HG03045 (cell line): ENCODE data around the gene HSP90AA1.
"Not testable (repeated sequence)": the region's sequence is repeated elsewhere in the genome, so short reads cannot be mapped to it uniquely, and the experiment has no call there.

Experiments used
- ATAC-seq: cut with Tn5 transposase; IDR thresholded peaks from one replicate; pipeline ENCODE4 v1.9.1; 2021; ENCODE audit warnings: mild to moderate bottlenecking, moderate library complexity; ENCODE audit not compliant: unreplicated experiment

Gene HSP90AA1

DNA sequence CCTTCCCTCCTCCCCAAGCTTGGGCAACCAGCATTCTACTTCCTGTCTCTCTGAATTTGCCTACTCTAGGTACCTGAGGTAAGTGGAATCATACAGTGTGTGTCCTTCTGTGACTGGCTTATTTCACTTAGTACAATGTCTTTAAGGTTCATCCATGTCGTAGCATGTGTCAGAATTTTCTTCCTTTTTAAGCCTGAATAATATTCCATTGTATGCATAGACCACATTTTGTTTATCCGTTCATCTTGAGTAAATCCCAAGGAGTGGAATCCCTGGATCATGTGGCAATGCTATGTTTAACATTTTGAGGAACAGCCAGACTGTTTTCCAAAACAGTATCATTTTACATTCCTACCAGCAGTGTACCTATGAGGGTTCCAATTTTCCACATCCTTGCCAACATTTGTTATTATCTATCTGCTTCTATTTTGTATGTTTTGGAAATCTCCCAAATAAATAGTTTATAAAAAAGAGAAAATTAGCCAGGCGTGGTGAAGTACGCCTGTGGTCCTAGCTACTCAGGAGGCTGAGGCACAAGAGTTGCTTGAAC lies 12.4 kb downstream of the HSP90AA1 start:
- ATAC-seq: no peak

- no peak for ATAC-seq
These were observed 15.4 kb downstream of the HSP90AA1 start for GRCh38 chr14:102071283-102071998.

GRCh38 chr14:102066041-102066451 lies 20.8 kb downstream of the HSP90AA1 start:
- no peak for ATAC-seq

- ATAC-seq: not testable (repeated sequence)
These were observed 22.3 kb downstream of the HSP90AA1 start for GRCh38 chr14:102064590-102064989.

- no peak for ATAC-seq
These were observed 22.9 kb downstream of the HSP90AA1 start for GRCh38 chr14:102063808-102064429.

DNA sequence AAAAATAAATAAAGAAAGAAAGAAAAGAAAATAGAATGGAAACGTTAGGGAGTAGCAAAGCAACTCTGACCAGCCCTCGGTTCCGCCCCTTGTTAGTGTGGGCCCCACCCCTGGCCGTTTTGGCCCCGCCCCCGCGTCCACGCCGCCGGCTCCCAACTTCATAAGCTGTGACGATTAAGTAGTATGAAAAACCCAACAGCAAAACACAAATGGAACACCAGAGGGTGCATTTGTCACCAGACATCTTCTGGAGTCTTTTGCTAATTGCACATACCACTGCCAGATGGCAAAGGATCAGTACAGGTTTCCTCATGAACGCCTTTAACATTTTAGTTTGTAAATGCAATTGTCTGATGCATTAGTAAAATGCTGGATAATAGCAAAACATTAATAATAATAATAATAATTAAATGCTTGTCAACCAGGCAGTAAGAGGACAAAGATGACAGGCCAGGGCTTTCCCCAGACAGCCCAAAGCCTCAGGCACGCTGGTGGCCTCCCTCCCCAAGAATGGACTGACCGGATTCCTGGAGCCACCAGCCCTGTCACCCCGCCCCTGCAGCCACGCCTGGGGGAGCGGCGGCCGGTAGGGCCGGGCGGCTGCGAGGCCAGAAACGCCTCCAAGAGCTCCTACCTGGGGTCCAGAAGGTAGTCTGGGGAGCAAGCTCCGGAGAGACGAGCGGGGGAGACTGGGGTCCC lies 23.6 kb downstream of the HSP90AA1 start:
- no peak for ATAC-seq

DNA sequence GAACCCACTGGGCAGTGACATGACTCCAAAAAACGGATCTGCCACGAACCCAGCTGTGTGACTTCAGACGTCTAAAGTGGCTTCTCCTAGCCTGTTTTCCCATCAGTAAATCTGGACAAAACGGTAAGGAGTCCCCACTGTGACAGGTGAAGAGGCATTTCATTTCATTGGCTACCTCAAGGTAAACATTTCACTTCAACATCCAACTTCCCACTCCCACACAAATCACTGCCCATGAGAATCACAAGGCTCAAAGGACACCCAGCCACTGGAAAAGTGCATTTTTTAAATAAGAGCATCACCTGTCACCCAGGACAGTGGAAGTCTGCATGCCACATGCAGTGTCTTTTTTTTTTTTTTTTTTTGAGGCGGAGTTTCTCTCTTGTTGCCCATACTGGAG lies 27.9 kb downstream of the HSP90AA1 start:
- no peak for ATAC-seq

GRCh38 chr14:102058146-102058545 lies 28.7 kb downstream of the HSP90AA1 start:
- ATAC-seq: no peak

- no peak for ATAC-seq
These were observed 29.2 kb downstream of the HSP90AA1 start for GRCh38 chr14:102057480-102058114.

DNA sequence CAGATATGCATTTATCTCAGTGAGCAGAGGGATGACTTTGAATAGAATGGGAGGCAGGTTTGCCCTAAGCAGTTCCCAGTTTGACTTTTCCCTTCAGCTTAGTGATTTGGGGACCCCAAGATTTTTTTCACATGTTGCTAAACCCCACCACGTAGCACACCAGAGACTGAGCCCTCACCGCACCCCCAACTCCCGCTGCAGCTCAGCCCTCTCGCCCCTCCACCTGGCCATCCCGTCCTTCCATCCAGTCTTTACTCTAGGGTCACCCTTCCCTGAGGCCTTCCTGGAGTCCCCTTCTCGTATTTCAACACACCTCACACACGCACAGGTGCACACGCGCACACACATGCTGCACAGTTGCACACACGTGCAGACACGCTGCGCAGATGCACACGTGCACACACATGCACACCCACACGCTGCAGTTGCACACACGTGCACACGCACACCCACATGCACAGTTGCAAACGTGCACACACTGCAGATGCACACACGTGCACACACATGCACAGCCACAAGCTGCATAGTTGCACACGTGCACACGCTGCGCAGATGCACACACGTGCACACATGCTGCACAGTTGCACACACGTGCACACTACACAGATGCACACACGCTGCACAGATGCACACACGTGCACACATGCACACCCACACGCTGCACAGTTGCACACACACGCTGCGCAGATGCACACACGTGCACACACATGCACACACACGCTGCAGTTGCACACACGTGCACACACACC lies 30.0 kb downstream of the HSP90AA1 start:
- ATAC-seq: no peak

DNA sequence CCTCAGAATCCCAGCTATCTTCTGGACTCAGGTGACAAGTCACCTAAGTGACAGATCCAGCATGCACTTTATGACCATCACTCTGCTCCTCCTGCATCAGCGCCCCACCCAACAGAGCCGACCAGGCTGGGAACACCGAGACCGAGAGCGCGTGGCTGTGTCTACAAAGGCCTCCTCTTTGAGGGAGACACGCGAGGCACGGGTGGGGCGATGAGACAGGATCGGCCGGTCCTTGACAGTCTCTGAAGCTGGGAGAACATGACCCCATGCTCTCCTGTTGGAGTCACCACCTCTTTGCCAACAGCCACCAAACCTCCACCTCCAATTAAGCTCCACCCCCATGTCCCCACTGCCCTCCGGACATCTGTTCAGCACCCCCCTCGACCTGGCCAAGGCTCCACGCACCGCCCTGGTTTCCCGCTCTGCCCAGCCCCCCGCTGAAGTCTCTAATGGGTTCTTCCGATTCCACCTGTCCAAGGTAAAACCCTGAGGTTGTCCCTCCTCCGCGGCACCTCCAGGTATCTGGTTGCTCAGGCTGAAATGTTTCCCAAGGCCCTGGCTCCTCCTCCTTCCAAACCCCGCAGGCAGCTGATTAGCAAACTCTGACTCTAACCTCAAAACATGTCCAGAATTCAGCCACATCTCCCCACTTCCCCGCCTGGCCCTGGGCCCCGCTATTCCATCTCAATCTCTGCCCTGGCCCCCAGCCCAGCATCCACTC lies 31.5 kb downstream of the HSP90AA1 start:
- no peak for ATAC-seq

- no peak for ATAC-seq
These were observed 34.3 kb downstream of the HSP90AA1 start for GRCh38 chr14:102052522-102052921.

DNA sequence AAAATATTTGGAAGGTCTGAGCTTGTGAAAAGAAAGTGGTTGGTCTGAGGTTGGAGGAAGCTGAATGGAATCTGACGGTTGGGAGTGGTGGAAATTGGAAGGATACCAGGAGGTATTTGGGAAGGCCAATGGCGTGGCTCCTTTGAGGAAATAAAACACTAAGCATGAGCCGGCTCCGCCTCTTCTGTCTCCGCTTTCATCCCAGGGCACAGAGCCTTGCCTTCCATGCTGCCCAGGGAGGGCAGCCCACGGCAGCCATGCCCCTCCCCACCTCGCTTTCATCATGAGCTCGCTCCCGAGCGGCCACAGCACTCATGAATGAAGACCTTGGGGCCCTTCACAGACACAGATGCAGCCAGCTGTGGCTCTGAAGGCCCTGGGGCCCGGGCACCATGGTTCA lies 36.2 kb downstream of the HSP90AA1 start:
- ATAC-seq: no peak

DNA sequence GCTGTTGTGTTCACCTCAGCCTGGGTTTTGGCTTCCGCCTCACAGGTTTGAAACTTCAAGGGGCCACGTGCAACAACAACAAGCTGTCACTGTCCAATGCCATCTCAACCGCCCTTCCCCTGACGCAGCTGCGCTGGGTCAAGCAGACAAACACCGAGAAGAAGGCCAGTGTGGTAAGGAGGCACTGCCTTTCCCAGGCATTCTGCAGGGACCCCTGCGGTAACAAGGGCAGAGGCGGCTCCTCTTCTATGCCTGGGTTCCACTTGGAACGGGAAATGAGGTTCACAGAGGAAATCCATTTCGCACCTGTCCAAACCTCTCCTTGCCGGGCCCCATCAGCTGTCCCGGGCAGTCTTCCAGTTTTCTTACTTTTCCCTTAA lies 36.8 kb downstream of the HSP90AA1 start:
- ATAC-seq: no peak

DNA sequence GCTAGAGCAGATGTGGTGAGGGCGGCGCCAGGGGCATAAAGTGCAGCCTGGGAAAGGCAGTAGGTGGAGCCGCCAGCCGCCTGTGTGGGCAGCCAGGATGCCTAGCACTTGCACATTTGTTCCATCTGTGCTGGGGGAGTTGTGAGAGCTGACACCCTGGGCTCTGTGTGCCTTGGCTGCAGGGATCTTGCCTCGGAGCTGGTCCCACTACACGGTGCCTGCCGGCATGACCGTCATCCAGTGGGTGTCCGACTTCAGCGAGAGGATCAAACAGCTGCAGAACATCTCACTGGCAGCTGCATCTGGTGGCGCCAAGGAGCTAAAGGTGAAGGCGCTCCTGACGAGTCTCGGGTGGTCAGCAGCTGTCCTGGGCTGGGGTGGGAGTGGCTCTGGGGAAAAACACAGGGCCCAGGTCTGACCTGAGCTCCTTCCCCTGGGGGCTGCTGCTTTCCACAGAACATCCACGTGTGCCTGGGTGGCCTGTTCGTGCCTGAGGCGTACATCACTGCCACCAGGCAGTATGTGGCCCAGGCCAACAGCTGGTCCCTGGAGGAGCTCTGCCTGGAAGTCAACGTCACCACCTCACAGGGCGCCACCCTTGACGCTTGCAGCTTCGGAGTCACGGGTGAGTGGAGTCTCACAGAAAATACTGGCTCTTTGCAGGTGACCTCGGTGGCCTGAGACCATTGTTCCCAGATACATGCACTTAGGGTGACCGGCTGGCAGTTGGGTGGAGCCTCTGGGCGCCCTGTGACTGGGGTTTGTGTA lies 37.4 kb downstream of the HSP90AA1 start:
- no peak for ATAC-seq

- ATAC-seq: no peak
These were observed 38.9 kb downstream of the HSP90AA1 start for GRCh38 chr14:102047808-102048540.

DNA sequence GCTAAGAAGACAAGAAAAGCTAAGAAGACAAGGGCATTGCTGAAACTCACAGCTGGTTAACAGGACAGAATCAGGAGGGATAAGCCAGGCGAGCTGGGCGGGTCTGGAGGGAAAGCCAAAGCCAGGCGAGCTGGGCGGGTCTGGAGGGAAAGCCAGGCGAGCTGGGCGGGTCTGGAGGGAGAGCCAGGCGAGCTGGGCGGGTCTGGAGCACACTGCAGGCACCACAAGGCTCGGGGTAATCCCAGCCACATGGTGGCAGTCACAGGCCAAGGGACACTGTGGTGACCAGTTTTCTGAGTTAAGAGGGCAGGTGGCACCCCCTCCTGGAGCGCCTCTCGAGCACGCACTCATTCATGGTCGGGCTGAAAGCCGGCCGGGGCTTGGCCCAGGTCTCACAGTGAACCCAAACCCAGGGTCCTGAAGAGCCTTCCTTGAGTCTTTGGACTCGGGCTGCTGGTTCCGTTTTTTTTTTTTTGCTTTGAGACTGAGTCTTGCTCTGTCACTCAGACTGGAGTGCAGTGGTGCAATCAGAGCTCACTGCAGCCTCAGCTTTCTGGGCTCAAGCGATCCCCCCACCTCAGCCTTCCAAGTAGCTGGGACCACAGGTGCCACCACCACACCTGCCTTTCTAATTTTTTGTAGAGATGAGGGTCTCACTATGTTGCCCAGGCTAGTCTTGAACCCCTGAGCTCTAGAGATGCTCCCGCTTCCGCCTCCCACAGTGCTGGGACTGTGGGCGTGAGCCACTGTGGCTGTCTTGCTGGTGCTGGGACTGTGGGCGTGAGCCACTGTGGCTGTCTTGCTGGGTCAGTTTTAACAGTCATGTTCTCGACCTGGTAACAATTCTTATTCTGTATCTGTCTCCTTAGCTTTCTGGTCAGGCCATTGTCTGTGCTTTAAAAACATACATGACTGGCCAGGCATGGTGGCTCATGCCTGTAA lies 40.2 kb downstream of the HSP90AA1 start:
- no peak for ATAC-seq
